Measurements from ENCODE around the gene RXFP3.
"Not testable (repeated sequence)": the region's sequence is repeated elsewhere in the genome, so short reads cannot be mapped to it uniquely, and the experiment has no call there.

The RXFP3 gene

GRCh38 chr5:33936381-33937016, at the start of gene RXFP3:
TSS of gene RXFP3 (plus strand) at chr5:33936386. CDS start at chr5:33936741, 355 bp downstream.
- DNase-seq, result peak; percentile 27

DNA sequence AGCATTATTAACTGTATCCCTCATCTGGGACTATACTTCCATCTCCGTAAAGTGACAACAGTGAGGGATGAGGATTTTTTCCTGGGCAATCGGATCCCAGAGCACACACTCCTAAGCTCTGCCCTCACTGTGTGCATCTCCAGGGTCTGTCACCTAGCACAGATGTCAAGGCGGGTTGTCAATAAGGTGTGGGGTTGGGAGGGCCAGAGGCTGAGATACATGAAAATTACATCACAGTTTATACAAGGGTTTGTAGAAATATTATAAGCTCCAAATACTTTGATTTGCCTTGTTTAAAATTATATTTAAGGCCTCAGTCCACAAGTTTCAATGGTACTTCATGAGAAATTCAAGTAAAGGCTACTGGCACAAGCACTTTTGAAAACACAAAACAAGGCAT, 48.9 kb upstream of the RXFP3 start:
- no peak for DNase-seq

GRCh38 chr5:33888587-33888986, 47.6 kb upstream of the RXFP3 start:
- DNase-seq, result no peak

GRCh38 chr5:33890131-33891032, 45.8 kb upstream of the RXFP3 start:
- DNase-seq, result no peak

- DNase-seq, result no peak
Measured at GRCh38 chr5:33891446-33891787, 44.8 kb upstream of the RXFP3 start.

GRCh38 chr5:33891788-33892619, 44.2 kb upstream of the RXFP3 start, which contains the start of gene ADAMTS12:
TSS of gene ADAMTS12 (minus strand) at chr5:33891990. CDS start at chr5:33891856, 134 bp downstream.
- peak; percentile 88 for DNase-seq

DNA sequence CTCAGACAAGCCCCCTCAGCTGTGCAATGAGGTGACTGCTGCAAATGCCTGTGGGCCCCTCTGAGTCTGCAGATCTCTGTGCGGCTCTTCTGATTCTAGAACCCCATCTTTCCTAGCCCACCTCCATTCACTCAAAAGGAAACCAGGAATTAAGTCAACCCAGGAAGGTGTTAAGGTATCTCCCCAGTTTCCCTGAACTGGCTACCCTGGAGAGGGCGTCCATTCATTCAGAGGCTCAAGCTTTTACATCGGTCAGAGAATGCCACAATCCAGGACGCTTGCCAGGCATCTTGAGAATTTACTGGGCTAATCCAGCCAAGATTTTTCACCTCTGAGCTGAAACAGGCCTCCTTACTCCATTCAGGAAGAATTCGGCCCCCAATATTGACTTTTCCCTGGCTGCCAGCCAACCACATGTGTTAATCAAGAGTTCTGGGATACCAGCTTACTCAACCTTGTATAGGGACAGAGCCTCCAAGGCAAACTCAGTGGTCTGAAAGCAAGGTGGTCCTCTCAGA, 43.5 kb upstream of the RXFP3 start:
- peak; percentile 76 for DNase-seq

GRCh38 chr5:33894566-33894965, 41.6 kb upstream of the RXFP3 start:
- no peak for DNase-seq

- no peak for DNase-seq
Measured at GRCh38 chr5:33901156-33901555, 35.0 kb upstream of the RXFP3 start.

GRCh38 chr5:33903118-33903517, 33.1 kb upstream of the RXFP3 start:
- no peak for DNase-seq

DNA sequence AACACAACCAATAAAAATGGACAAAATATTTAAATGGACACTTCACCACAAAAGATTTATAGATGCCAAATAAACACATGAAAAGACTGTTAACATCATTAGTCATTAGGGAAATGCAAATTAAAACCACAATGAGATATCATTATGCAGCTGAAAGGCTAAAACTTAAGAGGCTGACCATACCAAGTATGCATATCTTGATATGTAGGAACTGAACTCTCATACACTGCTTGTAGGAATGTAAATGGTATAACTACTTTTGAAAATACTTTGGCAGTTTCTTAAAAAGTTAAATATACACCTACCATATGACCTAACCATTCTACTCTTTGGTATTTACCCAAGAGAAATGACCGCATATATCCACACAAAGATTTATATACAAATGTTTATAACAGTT, 30.8 kb upstream of the RXFP3 start:
- no peak for DNase-seq

DNA sequence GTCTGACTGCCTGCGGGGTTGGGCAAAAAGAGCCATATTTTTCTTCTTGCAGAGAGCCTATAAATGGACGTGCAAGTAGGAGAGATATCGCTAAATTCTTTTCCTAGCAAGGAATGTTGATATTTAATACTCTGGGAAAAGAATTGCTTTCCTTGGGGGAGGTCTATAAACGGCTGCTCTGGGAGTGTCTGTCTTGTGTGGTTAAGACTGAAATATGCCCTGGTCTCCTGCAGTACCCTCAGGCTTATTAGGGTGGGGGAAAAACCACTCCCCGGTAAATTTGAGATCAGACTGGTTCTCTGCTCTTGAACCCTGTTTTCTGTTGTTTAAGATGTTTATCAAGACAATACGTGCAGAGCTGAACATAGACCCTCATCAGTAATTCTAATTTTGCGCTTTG, 29.9 kb upstream of the RXFP3 start:
- DNase-seq, result not testable (repeated sequence)

GRCh38 chr5:33914844-33915243, 21.3 kb upstream of the RXFP3 start:
- not testable (repeated sequence) for DNase-seq

GRCh38 chr5:33921002-33921401, 15.2 kb upstream of the RXFP3 start:
- DNase-seq, result no peak

- DNase-seq, result no peak
Measured at GRCh38 chr5:33925278-33925677, 10.9 kb upstream of the RXFP3 start.

- no peak for DNase-seq
Measured at GRCh38 chr5:33927685-33928084, 8.5 kb upstream of the RXFP3 start.

- no peak for DNase-seq
Measured at GRCh38 chr5:33928283-33928682, 7.9 kb upstream of the RXFP3 start.

DNA sequence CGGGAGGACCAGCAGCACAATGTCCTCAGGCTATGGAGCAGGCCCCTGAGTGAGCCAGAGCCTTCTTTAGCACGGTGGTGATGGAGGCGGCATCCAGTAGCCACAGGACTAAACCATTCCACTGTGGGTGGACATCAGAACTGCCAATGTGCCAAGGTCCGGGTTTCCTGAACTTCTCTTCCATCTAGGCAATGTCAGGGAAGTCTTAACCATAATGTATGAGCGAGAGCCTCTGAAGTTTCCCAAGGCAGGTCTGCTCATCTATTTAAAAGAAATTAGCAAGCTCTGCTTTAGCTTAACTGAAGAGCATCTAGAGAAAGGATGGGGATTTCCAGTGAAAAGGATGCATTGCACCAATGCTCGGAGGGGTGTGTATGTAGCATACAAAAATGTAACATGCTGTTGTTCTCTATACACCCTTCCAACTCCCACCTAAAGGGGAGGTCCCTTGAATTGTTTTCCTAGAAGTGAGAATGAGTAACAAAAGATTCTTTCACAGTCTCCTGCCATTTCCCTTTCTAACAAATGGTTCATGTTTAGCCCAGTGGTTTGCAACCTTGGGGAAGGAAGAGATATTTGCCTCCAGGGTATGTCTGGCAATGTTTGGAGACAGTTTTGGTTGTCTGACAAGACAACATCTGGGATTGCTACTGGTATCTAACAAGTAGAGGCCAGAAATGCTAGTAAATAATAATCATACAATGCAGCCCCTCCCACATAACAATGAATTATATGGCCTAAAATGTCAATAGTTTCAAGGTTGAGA, 6.1 kb upstream of the RXFP3 start:
- no peak for DNase-seq

DNA sequence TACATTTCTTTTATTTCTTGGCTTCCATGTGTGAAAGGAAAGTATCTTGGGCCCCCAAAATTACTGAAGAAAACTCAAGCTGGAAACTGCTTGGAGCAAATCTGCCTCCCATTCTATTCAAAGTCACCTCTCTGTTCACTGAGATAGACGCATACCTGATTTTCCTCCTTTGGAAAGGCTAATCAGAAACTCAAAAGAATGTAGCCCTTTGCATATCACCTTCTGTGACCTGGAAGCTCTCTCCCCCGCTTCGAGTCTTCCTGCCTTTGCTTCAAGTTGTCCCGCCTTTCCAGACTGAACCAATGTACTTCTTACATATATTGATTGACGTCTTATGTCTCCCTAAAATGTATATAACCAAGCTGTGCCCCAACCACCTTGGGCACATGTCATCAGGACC, 5.0 kb upstream of the RXFP3 start:
- no peak for DNase-seq

GRCh38 chr5:33933723-33934169, 2.4 kb upstream of the RXFP3 start:
- DNase-seq, result no peak

DNA sequence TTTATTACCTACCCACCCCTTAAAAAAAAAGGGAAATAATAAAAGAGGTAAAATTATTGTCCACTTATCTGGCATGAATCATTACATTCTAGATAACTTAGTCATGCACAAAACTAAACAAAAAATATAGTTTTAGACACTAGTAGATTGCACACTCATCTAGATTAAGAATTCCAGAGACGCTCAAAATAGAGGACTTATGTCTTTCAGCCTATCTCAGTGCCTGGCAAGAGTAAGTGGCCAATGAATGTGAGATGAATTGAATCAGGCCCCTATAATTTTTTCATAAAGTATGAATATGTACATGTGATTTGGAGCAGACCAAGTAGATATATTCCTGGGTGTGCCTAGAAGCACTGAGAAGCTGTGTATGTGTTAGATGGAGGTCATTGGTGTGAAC, 2.0 kb upstream of the RXFP3 start:
- DNase-seq, result no peak

DNA sequence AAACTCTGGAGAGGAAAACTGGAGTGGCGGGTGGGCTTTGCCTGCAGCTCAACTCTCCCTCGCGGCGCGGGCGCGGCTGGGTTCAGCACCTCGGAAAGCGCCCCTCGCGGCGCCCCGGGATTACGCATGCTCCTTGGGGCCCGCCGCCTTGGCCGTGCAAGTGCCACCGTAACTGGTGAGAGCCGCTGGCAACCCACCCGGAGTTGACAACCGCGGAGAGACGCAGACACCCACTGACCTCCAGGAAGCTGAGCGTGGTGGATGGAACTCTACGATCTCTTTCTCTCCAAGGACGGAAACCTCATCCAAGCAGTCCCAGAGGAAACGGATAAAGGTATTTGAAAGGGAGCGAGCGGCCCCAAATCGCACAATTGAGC, 194 bp upstream of the RXFP3 start:
- peak; percentile 79 for DNase-seq

All from left hindlimb (tissue), 1 donor.